Activated CD4-positive, alpha-beta memory T cell treated with anti-CD3 and anti-CD28 coated beads, Interleukin-2, amount 10 ng/mL, durations not matched to agents 7 days and 5 days (primary cell): ENCODE data around the gene RBM41. TPM values are rescaled to one million over a fixed set of nuclear protein-coding genes. Genes with fewer than 3 reads are reported as not detected.
"Not testable (repeated sequence)": the region's sequence is repeated elsewhere in the genome, so short reads cannot be mapped to it uniquely, and the experiment has no call there.

ENCODE experiments used
- CTCF ChIA-PET: fragments of 350-600 bp; sonication (Branson Sonifier 250); formaldehyde crosslinking; loops from one replicate; lab custom pipeline; 2021; ENCODE audit warnings: antibody characterized with exemption, inconsistent platforms; lab: Charles Lee
- POLR2A ChIA-PET: fragments of 350-600 bp; sonication (Branson Sonifier 250); formaldehyde crosslinking; loops from one replicate; lab custom pipeline; 2021; ENCODE audit warnings: antibody characterized with exemption; lab: Charles Lee
- DNase-seq: peaks from one replicate; pipeline ENCODE4 v3.0.0-alpha.2; 2020
- H3K27ac Mint-ChIP-seq: one replicate; pipeline ENCODE4 v1.8.0; 2021; ENCODE audit warnings: mild to moderate bottlenecking, mixed read lengths
- H3K27me3 Mint-ChIP-seq: one replicate; pipeline ENCODE4 v1.8.0; 2021; ENCODE audit warnings: mixed read lengths
- H3K36me3 Mint-ChIP-seq: one replicate; pipeline ENCODE4 v1.8.0; 2021; ENCODE audit warnings: low read depth, mixed read lengths
- H3K4me1 Mint-ChIP-seq: one replicate; pipeline ENCODE4 v1.8.0; 2021; ENCODE audit warnings: mixed read lengths
- H3K4me3 Mint-ChIP-seq: one replicate; pipeline ENCODE4 v1.8.0; 2021; ENCODE audit warnings: mild to moderate bottlenecking, mixed read lengths
- H3K9me3 Mint-ChIP-seq: one replicate; pipeline ENCODE4 v1.8.0; 2021; ENCODE audit warnings: mixed read lengths
- total RNA-seq, 2 experiments: library from RNA; stranded (reverse); gene quantifications; one replicate each; pipeline ENCODE4 v1.2.3, GENCODE V29; 2021

The RBM41 gene
- 10 to 100 TPM; 15.7 to 20.2 TPM for total RNA-seq

GRCh38 chrX:107118322-107119147, at the start of gene RBM41:
RBM41 (minus strand) TSS chrX:107118822; CDS start chrX:107118773, 49 bp downstream.
- Mint-ChIP-seq H3K36me3 (peaks cover 38% of the 10 kb centered on the region), H3K27me3 (no peaks in the 10 kb centered on the region), H3K27ac (peak within 1 kb of the TSS; percentile 94), H3K4me3 (peak within 1 kb of the TSS; percentile 100), H3K4me1 (peaks cover 35% of the 10 kb centered on the region), H3K9me3 (no peaks in the 10 kb centered on the region)
- POLR2A ChIA-PET: interaction anchor here (1.2 to 1.3 kb wide), 4 partner anchors 9 to 510 kb away, joined by 3 to 6 read pairs (median 5); partner anchors contain the start of gene PRPS1
- CTCF ChIA-PET: no interaction called here
- peak; percentile 80 for DNase-seq

DNA sequence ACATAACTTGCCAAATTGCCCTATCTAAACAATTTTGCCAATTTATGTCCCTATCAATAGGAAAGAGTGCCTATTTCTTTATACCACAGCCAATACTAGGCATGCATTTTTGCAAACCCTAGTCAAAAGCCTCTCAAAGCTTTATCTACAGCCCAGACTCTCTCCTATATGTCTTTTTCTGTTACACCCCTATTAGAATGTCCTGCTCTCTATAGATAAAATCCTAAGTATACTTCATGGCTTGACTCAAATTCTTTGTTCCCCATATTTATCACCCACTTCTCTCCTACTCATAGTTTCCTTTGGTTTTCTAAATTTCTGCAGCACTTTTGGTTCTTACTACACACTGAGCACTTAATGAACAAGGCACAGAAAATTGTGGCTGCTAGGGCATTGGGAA, 49.6 kb upstream of the RBM41 start:
- Mint-ChIP-seq H3K9me3 (no peaks in the 10 kb centered on the region), H3K27me3 (peaks cover under 1% of the 10 kb centered on the region), H3K4me3 (no peak overlapping the region), H3K36me3 (no peaks in the 10 kb centered on the region), H3K4me1 (no peaks in the 10 kb centered on the region), H3K27ac (no peak overlapping the region)
- CTCF ChIA-PET: no interaction called here
- DNase-seq: no peak
- POLR2A ChIA-PET: no interaction called here

DNA sequence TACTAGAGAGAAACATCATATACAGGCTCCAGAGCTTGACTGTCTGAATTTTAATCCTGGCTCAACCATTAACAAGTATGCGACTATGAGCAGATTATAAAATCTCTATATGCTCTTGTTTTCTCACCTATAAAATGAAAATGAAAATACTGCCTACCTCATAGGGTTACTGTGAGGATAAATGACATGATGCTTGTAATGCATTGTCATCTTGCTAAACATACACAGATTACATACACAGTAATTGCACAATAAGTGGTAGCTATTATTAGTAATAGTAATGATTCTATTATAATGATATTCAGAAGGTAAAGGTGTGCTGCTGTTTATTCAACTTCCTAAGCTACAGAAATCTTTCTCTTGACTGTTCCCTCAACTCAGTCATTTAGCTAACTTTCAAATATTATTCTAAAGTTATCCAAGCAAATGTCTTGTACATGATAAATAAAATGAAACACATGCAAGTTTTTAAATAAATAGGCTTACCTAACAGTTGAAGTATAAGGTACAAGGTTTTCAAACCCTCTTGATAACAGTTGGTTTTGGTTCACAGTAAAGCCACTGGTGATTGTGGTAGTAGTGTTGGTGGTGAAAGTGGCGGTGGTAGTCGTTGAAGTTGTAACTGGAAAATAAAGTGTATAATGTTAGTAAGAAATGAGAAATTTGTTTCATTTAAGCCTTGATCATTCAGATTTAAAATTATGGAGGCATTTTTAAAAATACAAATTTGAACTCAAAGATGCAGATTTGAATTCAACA, 48.7 kb upstream of the RBM41 start:
- H3K9me3 Mint-ChIP-seq: no peaks in the 10 kb centered on the region
- no peak overlapping the region for H3K27ac Mint-ChIP-seq
- H3K4me3 Mint-ChIP-seq: no peak overlapping the region
- DNase-seq: no peak
- no peaks in the 10 kb centered on the region for H3K4me1 Mint-ChIP-seq
- POLR2A ChIA-PET: no interaction called here
- peaks cover 2% of the 10 kb centered on the region for H3K27me3 Mint-ChIP-seq
- H3K36me3 Mint-ChIP-seq: no peaks in the 10 kb centered on the region
- CTCF ChIA-PET: no interaction called here

DNA sequence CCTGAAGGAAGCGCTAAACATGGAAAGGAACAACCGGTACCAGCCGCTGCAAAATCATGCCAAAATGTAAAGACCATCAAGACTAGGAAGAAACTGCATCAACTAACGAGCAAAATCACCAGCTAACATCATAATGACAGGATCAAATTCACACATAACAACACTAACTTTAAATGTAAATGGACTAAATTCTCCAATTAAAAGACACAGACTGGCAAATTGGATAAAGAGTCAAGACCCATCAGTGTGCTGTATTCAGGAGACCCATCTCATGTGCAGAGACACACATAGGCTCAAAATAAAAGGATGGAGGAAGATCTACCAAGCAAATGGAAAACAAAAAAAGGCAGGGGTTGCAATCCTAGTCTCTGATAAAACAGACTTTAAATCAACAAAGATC, 39.0 kb upstream of the RBM41 start:
- DNase-seq, H3K4me3 Mint-ChIP-seq, H3K36me3 Mint-ChIP-seq, POLR2A ChIA-PET, H3K9me3 Mint-ChIP-seq, H3K4me1 Mint-ChIP-seq, H3K27me3 Mint-ChIP-seq, H3K27ac Mint-ChIP-seq, CTCF ChIA-PET: not testable (repeated sequence)

- H3K27me3 Mint-ChIP-seq, DNase-seq, H3K4me1 Mint-ChIP-seq, H3K36me3 Mint-ChIP-seq, POLR2A ChIA-PET, CTCF ChIA-PET, H3K9me3 Mint-ChIP-seq, H3K27ac Mint-ChIP-seq: not testable (repeated sequence)
- H3K4me3 Mint-ChIP-seq: peak overlapping the region; percentile 61
Measured at GRCh38 chrX:107155621-107156430, 37.2 kb upstream of the RBM41 start.

- ChIA-PET CTCF (no interaction called here), POLR2A (no interaction called here)
- Mint-ChIP-seq H3K4me1 (peaks cover 9% of the 10 kb centered on the region), H3K27me3 (no peaks in the 10 kb centered on the region), H3K27ac (no peak overlapping the region), H3K4me3 (peak overlapping the region; percentile 61), H3K36me3 (no peaks in the 10 kb centered on the region), H3K9me3 (no peaks in the 10 kb centered on the region)
- peak; percentile 16 for DNase-seq
Measured at GRCh38 chrX:107154787-107155620, 36.4 kb upstream of the RBM41 start.

GRCh38 chrX:107153005-107153404, 34.4 kb upstream of the RBM41 start:
- ChIA-PET POLR2A (no interaction called here), CTCF (no interaction called here)
- no peak overlapping the region for H3K27ac Mint-ChIP-seq
- H3K4me1 Mint-ChIP-seq: peaks cover 9% of the 10 kb centered on the region
- no peak overlapping the region for H3K4me3 Mint-ChIP-seq
- H3K9me3 Mint-ChIP-seq: no peaks in the 10 kb centered on the region
- H3K36me3 Mint-ChIP-seq: no peaks in the 10 kb centered on the region
- no peak for DNase-seq
- no peaks in the 10 kb centered on the region for H3K27me3 Mint-ChIP-seq

GRCh38 chrX:107146670-107147069, 28.0 kb upstream of the RBM41 start:
- CTCF ChIA-PET: no interaction called here
- Mint-ChIP-seq H3K9me3 (no peaks in the 10 kb centered on the region), H3K4me3 (no peak overlapping the region), H3K27me3 (no peaks in the 10 kb centered on the region), H3K36me3 (no peaks in the 10 kb centered on the region), H3K4me1 (peaks cover 5% of the 10 kb centered on the region), H3K27ac (no peak overlapping the region)
- POLR2A ChIA-PET: no interaction called here
- no peak for DNase-seq

DNA sequence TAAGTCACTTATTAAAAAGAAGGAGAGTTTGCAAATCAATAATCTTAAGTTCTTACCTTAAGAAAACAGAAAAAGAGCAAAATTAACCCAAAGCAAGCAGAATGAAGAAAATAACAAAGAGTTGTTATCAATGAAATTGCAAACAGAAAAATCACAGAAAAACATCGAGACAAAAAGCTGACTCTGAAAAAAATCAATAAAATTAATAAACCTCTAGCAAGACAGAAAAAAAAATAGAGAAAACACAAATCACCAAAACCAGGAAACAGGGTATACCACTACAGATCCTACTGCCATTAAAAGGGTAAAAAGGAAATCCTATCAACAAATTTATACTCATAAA, 17.3 kb upstream of the RBM41 start:
- ChIA-PET POLR2A (interaction anchor here (2.2 kb wide), 1 partner anchor 17 kb away, joined by 5 read pairs; the partner anchor contains the start of gene RBM41), CTCF (no interaction called here)
- DNase-seq: no peak
- H3K36me3 Mint-ChIP-seq: peaks cover 6% of the 10 kb centered on the region
- peak overlapping the region; percentile 34 for H3K4me3 Mint-ChIP-seq
- H3K9me3 Mint-ChIP-seq: no peaks in the 10 kb centered on the region
- H3K27ac Mint-ChIP-seq: peak overlapping the region; percentile 91
- H3K27me3 Mint-ChIP-seq: no peaks in the 10 kb centered on the region
- peaks cover 14% of the 10 kb centered on the region for H3K4me1 Mint-ChIP-seq

DNA sequence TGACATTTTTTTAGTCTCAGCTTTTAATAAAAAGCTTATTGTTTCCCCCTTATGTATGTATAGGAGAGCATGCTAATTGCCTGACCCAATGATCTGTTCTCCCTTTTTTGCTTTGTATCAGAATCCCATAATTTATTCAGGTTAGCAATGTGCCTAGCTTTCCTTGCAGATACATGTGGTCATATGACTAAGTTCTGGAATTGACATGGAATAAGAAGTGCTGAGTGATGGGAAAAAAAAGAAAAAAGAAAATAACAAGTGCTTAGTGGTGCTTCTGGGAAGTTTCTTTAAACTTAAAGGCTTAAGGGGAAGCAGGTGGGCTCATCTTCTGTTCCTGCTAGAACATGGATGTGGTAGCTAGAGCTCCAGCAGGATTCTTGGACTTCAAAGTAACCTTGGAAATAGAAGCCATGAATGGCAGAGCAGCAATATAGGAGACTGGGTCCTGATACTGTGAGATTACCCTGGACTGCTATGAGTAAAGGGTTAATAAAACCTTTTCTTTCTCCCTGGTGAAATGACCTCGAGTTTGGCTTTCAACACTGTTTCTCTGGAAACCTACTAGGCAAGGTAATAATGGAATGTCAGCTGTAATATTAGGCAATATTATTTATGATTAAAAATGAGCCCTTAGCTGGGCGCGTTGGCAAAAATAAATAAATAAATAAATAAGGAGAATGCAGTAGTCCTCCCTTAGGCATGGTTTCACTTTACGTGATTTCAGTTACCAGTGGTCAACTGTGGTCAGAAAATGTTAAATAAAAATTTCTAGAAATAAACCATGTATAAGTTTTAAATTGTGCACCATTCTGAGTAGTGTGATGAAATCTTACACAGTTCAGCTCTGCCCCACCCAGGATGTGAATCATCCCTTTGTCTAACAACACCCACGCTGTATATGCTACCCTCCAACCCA, 16.7 kb upstream of the RBM41 start:
- Mint-ChIP-seq H3K27ac (peak overlapping the region; percentile 91), H3K36me3 (peaks cover 6% of the 10 kb centered on the region), H3K27me3 (no peaks in the 10 kb centered on the region), H3K9me3 (no peaks in the 10 kb centered on the region), H3K4me3 (peak overlapping the region; percentile 34), H3K4me1 (peaks cover 14% of the 10 kb centered on the region)
- POLR2A ChIA-PET: interaction anchor here (2.2 kb wide), 1 partner anchor 17 kb away, joined by 5 read pairs; the partner anchor contains the start of gene RBM41
- CTCF ChIA-PET: interaction anchor here (1.1 kb wide), 1 partner anchor 14 kb away, joined by 3 read pairs; no protein-coding TSS in a partner anchor
- peak; percentile 37 for DNase-seq

- ChIA-PET POLR2A (no interaction called here), CTCF (no interaction called here)
- H3K27me3 Mint-ChIP-seq: no peaks in the 10 kb centered on the region
- no peaks in the 10 kb centered on the region for H3K36me3 Mint-ChIP-seq
- H3K4me3 Mint-ChIP-seq: no peak overlapping the region
- DNase-seq: no peak
- H3K9me3 Mint-ChIP-seq: no peaks in the 10 kb centered on the region
- no peak overlapping the region for H3K27ac Mint-ChIP-seq
- peaks cover 8% of the 10 kb centered on the region for H3K4me1 Mint-ChIP-seq
Measured at GRCh38 chrX:107123750-107124149, 5.1 kb upstream of the RBM41 start.
